ENCODE results near the gene KCNH1. TPM values are rescaled to one million over a fixed set of nuclear protein-coding genes. Genes with fewer than 3 reads are reported as not detected.

Gene KCNH1
- total and polyA plus RNA-seq, 2 of the 4 experiments (the other 2 are of a cell fraction) = 0.27 to 0.54 TPM

- no TSS peak for BruUV-seq (replicated peaks)
These were observed 155.0 kb downstream of the KCNH1 start for GRCh38 chr1:210978974-210979354.

More at GRCh38 chr1:210978974-210979354, 155.0 kb downstream of the KCNH1 start:
- Histone ChIP-seq H4K91ac (ENCODE audit: insufficient read depth, low read depth, low read length) (no peak overlapping the region), H3K23ac (ENCODE audit: low read depth, low read length) (no peak overlapping the region), H3K9me3 (ENCODE audit: control insufficient read depth, insufficient read depth, low read length) (no peaks in the 10 kb centered on the region), H2BK20ac (ENCODE audit: low read depth, low read length) (no peak overlapping the region), H2BK120ac (ENCODE audit: low read depth, low read length) (no peak overlapping the region), H3K27ac (ENCODE audit: insufficient read depth, low read length) (no peak overlapping the region), H3K4me1 (ENCODE audit: control insufficient read depth, insufficient read depth, low read length) (no peaks in the 10 kb centered on the region), H3K79me1 (ENCODE audit: low read depth in 1 of 2, low read length in 2 of 2) (no peaks in the 10 kb centered on the region), H3K36me3 (ENCODE audit: control insufficient read depth, insufficient read depth, low read length) (no peaks in the 10 kb centered on the region), H2BK15ac (ENCODE audit: low read depth, low read length) (no peak overlapping the region), H3K18ac (ENCODE audit: low read depth, low read length) (no peak overlapping the region), H4K5ac (ENCODE audit: low read depth, low read length) (no peak overlapping the region), H4K8ac (ENCODE audit: low read depth in 2 of 2, low read length in 2 of 2) (no peak overlapping the region), H2AK9ac (replicated peaks; ENCODE audit: low read depth, low read length, poor library complexity) (no peak overlapping the region), H2BK5ac (ENCODE audit: low read depth, low read length, poor library complexity, severe bottlenecking) (no peak overlapping the region), H3K14ac (replicated peaks; ENCODE audit: low read depth, low read length) (no peak overlapping the region), H2AK5ac (ENCODE audit: low read depth, low read length) (no peak overlapping the region), H3K9me1 (ENCODE audit: insufficient read depth, low read length) (no peaks in the 10 kb centered on the region), H3K56ac (ENCODE audit: extremely low read depth, insufficient read depth, low read length) (no peak overlapping the region), H4K20me1 (ENCODE audit: insufficient read depth, low read length) (no peaks in the 10 kb centered on the region), H3K4ac (ENCODE audit: low read depth, low read length) (no peak overlapping the region), H3K4me3 (ENCODE audit: insufficient read depth, low read depth, low read length) (no peak overlapping the region), H3K9ac (ENCODE audit: low read depth, low read length) (no peak overlapping the region), H3K27me3 (ENCODE audit: control insufficient read depth, insufficient read depth, low read length) (no peaks in the 10 kb centered on the region), H3K4me2 (ENCODE audit: low read depth, low read length) (no peak overlapping the region), H2AFZ (replicated peaks; ENCODE audit: low read length, poor library complexity) (no peak overlapping the region)
- TF ChIP-seq RFX5 (IDR thresholded peaks at IDR 0.05; ENCODE audit: low read depth, low read length) (no peak), CTCF (conservative IDR thresholded peaks at IDR 0.05; ENCODE audit: low read depth, low read length) (no peak), POLR2A (IDR thresholded peaks at IDR 0.05; ENCODE audit: low read depth, low read length) (no peak), ELK1 (IDR thresholded peaks at IDR 0.05; ENCODE audit: borderline replicate concordance, low read depth, low read length) (no peak), FOS (IDR thresholded peaks at IDR 0.05; ENCODE audit: low read depth, low read length) (no peak), BHLHE40 (IDR thresholded peaks at IDR 0.05; ENCODE audit: low read depth, low read length) (no peak), RAD21 (IDR thresholded peaks at IDR 0.05; ENCODE audit: low read length) (no peak), NFE2L2 (IDR thresholded peaks at IDR 0.05; ENCODE audit: low read depth, low read length) (no peak), SMC3 (IDR thresholded peaks at IDR 0.05; ENCODE audit: low read depth, low read length) (no peak), USF2 (IDR thresholded peaks at IDR 0.05; ENCODE audit: low read depth, low read length) (no peak), MAFK (IDR thresholded peaks at IDR 0.05; ENCODE audit: low read depth, low read length) (no peak), MAZ (IDR thresholded peaks at IDR 0.05; ENCODE audit: borderline replicate concordance, low read depth, low read length) (no peak), CHD1 (IDR thresholded peaks at IDR 0.05; ENCODE audit: low read depth, low read length) (no peak), CEBPB (IDR thresholded peaks at IDR 0.05; ENCODE audit: low read depth, low read length) (no peak), RCOR1 (IDR thresholded peaks at IDR 0.05; ENCODE audit: insufficient replicate concordance, low read length) (no peak), MXI1 (IDR thresholded peaks at IDR 0.05; ENCODE audit: borderline replicate concordance, low read depth, low read length) (no peak)
- intact Hi-C loops (cut with micrococcal nuclease) = no loop called here
- in situ Hi-C loops (cut with MboI; ENCODE audit: low sequenced_read_pairs) = no loop called here
- ATAC-seq (ENCODE audit: low read depth) = no peak
- no CpG with 5 or more reads among the region's 3 CpGs for WGBS, 2 experiments (ENCODE audit: extremely low coverage in 2 of 2, insufficient read length in 1 of 2)
- DNase-seq = no peak
- CTCF ChIA-PET = interaction anchor here (0.6 kb wide), 2 partner anchors 31 to 91 kb away, joined by 5 read pairs; no protein-coding TSS in a partner anchor
- POLR2A ChIA-PET (ENCODE audit: unreplicated experiment) = no interaction called here
- dilution Hi-C loops (cut with HindIII; ENCODE audit: low sequenced_read_pairs, unreplicated experiment) = no loop called here
